KMS-11 (cell line): ENCODE data around the gene TXNDC12.

Source experiments
- H2AFZ ChIP-seq: fragments of 200-600 bp; sonication (generic); 2 replicates; pipeline ENCODE4 v1.6.1; 2016; ENCODE audit warnings: antibody characterized with exemption, mixed run types, low read depth
- H3K27ac ChIP-seq: fragments of 200-600 bp; sonication (generic); 2 replicates; pipeline ENCODE4 v1.6.1; 2016; ENCODE audit warnings: mild to moderate bottlenecking, mixed run types
- H3K27me3 ChIP-seq: fragments of 200-600 bp; sonication (generic); 2 replicates; pipeline ENCODE4 v1.6.1; 2017; ENCODE audit warnings: mild to moderate bottlenecking, low read depth, mixed run types, moderate library complexity; ENCODE audit not compliant: insufficient read depth
- H3K36me3 ChIP-seq: fragments of 200-600 bp; sonication (generic); 2 replicates; pipeline ENCODE4 v1.6.1; 2017; ENCODE audit warnings: mild to moderate bottlenecking, mixed run types; ENCODE audit not compliant: insufficient read depth
- H3K4me1 ChIP-seq: fragments of 200-600 bp; sonication (generic); 2 replicates; pipeline ENCODE4 v1.6.1; 2016; ENCODE audit warnings: mild to moderate bottlenecking, low read depth, mixed run types; ENCODE audit not compliant: poor library complexity, severe bottlenecking
- H3K4me2 ChIP-seq: fragments of 200-600 bp; sonication (generic); 2 replicates; pipeline ENCODE4 v1.7.0; 2016; ENCODE audit warnings: mild to moderate bottlenecking, mixed run types
- H3K4me3 ChIP-seq: fragments of 200-600 bp; sonication (generic); IDR thresholded peaks from 2 replicates; pipeline ENCODE4 v1.6.1; 2017; ENCODE audit warnings: low read depth, low read length, mixed read lengths; ENCODE audit not compliant: insufficient read depth
- H3K79me2 ChIP-seq: fragments of 200-600 bp; sonication (generic); 2 replicates; pipeline ENCODE4 v1.6.1; 2016; ENCODE audit warnings: low read depth, mixed run types; ENCODE audit not compliant: insufficient read depth
- H3K9ac ChIP-seq: fragments of 200-600 bp; sonication (generic); 2 replicates; pipeline ENCODE4 v1.6.1; 2016; ENCODE audit warnings: mild to moderate bottlenecking, mixed run types
- H4K20me1 ChIP-seq: fragments of 200-600 bp; sonication (generic); 2 replicates; pipeline ENCODE4 v1.6.1; 2016; ENCODE audit warnings: mild to moderate bottlenecking, mixed run types; ENCODE audit not compliant: insufficient read depth
- CTCF ChIP-seq: fragments of 200-600 bp; sonication (generic); conservative IDR thresholded peaks from 2 replicates; pipeline ENCODE4 v1.6.1; 2017; ENCODE audit warnings: low read depth, mild to moderate bottlenecking, antibody characterized with exemption, low read length, moderate library complexity, mixed read lengths

The TXNDC12 gene

GRCh38 chr1:52060822-52061221, 5.8 kb upstream of the TXNDC12 start:
- Histone ChIP-seq H3K4me1 (peaks cover 33% of the 10 kb centered on the region), H3K36me3 (no peaks in the 10 kb centered on the region; the same call in 1 of the 2 replicates), H3K4me3 (no peak overlapping the region), H3K27me3 (no peaks in the 10 kb centered on the region), H3K27ac (no peak overlapping the region), H3K4me2 (no peak overlapping the region), H3K79me2 (peaks cover 74% of the 10 kb centered on the region), H2AFZ (no peak overlapping the region), H4K20me1 (peaks cover 22% of the 10 kb centered on the region; the same call in 1 of the 2 replicates), H3K9ac (no peak overlapping the region)
- no peak for TF ChIP-seq CTCF

DNA sequence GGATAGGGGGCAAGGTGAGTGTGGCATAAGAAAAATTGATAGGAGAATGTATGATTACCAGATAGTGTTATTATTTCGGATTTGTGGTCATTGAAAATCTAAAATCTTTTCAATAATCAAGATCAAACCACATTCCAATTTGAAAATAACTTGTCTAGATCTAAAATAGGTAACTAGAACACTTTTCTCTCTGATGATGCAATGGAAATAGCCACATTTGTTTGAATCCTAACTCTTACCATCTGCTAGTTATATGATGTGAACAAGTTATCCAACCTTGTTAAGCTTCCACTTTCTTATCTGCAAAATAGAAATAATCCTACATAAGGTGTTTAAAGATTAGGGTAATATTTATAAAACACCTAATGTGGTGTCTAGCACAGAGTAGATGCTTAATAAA, 4.9 kb upstream of the TXNDC12 start:
- Histone ChIP-seq H3K27ac (no peak overlapping the region), H2AFZ (no peak overlapping the region), H3K79me2 (peaks cover 73% of the 10 kb centered on the region), H3K4me3 (no peak overlapping the region), H4K20me1 (peaks cover 22% of the 10 kb centered on the region; the same call in 1 of the 2 replicates), H3K4me1 (peaks cover 33% of the 10 kb centered on the region), H3K4me2 (no peak overlapping the region), H3K27me3 (no peaks in the 10 kb centered on the region), H3K36me3 (no peaks in the 10 kb centered on the region; the same call in 1 of the 2 replicates), H3K9ac (no peak overlapping the region)
- TF ChIP-seq CTCF = no peak

DNA sequence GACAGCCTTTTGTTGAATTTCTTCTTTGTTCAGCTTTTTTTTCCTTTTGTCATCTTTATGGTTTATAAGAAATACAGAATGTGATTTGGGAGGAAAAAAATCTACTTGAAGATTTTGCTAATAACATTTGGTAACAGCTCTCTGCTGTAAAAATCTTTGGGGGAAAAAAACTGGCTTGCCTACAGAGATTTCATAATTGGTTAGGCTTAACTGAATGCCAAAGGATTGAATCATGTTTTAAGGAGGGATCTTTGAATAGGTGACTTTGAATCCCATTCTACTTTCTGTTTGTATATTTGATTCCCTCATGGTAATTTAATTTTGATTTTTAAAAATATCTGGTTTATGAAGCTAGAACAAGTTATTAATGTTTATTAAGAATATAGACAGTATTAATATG, 4.3 kb upstream of the TXNDC12 start:
- no peak overlapping the region for H3K9ac ChIP-seq
- TF ChIP-seq CTCF = no peak
- H3K4me2 ChIP-seq = peak overlapping the region; percentile 0; the same call in 1 of the 2 replicates
- H3K4me3 ChIP-seq = no peak overlapping the region
- H2AFZ ChIP-seq = no peak overlapping the region
- H4K20me1 ChIP-seq = peaks cover 22% of the 10 kb centered on the region; the same call in 1 of the 2 replicates
- H3K36me3 ChIP-seq = no peaks in the 10 kb centered on the region; the same call in 1 of the 2 replicates
- peaks cover 36% of the 10 kb centered on the region for H3K4me1 ChIP-seq
- no peaks in the 10 kb centered on the region for H3K27me3 ChIP-seq
- no peak overlapping the region for H3K27ac ChIP-seq
- peaks cover 78% of the 10 kb centered on the region for H3K79me2 ChIP-seq

- Histone ChIP-seq H3K79me2 (peaks cover 78% of the 10 kb centered on the region), H3K27ac (no peak overlapping the region), H4K20me1 (peaks cover 22% of the 10 kb centered on the region; the same call in 1 of the 2 replicates)
Measured at GRCh38 chr1:52057876-52058415, 3.0 kb upstream of the TXNDC12 start.

More at GRCh38 chr1:52057876-52058415, 3.0 kb upstream of the TXNDC12 start:
- Histone ChIP-seq H3K9ac (no peak overlapping the region), H3K4me2 (peak overlapping the region; percentile 98), H2AFZ (no peak overlapping the region), H3K4me1 (peaks cover 48% of the 10 kb centered on the region), H3K4me3 (no peak overlapping the region), H3K27me3 (no peaks in the 10 kb centered on the region), H3K36me3 (no peaks in the 10 kb centered on the region; the same call in 1 of the 2 replicates)
- no peak for TF ChIP-seq CTCF
